ACC112 (cell line): Measurements from ENCODE around the gene IFNA16.
A peak's percentile ranks its signal among the peaks of the same experiment; 100 is the strongest.
"Not testable (repeated sequence)": the region's sequence is repeated elsewhere in the genome, so short reads cannot be mapped to it uniquely, and the experiment has no call there.

Experiments used
- H2AFZ ChIP-seq: fragments of 200-600 bp; sonication (generic); one replicate; pipeline ENCODE4 v1.6.0; 2017; ENCODE audit warnings: antibody characterized with exemption, low read length; ENCODE audit not compliant: unreplicated experiment
- H3K27ac ChIP-seq: fragments of 200-600 bp; sonication (generic); 2 replicates; pipeline ENCODE4 v1.5.1; 2014; ENCODE audit warnings: low read depth, mild to moderate bottlenecking, antibody characterized with exemption, low read length, moderate library complexity
- H3K27me3 ChIP-seq: fragments of 200-600 bp; sonication (generic); 2 replicates; pipeline ENCODE4 v1.6.1; 2014; ENCODE audit warnings: mild to moderate bottlenecking, antibody characterized with exemption, low read length, moderate library complexity, mixed read lengths; ENCODE audit not compliant: insufficient read depth
- H3K36me3 ChIP-seq: fragments of 200-600 bp; sonication (generic); 2 replicates; pipeline ENCODE4 v1.6.1; 2016; ENCODE audit warnings: mild to moderate bottlenecking, antibody characterized with exemption, low read length, moderate library complexity, mixed read lengths; ENCODE audit not compliant: insufficient read depth
- H3K4me1 ChIP-seq: fragments of 200-600 bp; sonication (generic); one replicate; pipeline ENCODE4 v1.6.1; 2016; ENCODE audit warnings: low read length, mixed read lengths; ENCODE audit not compliant: insufficient read depth, unreplicated experiment, control insufficient read depth
- H3K4me3 ChIP-seq: fragments of 200-600 bp; sonication (generic); 2 replicates; pipeline ENCODE4 v1.5.1; 2014; ENCODE audit warnings: mild to moderate bottlenecking, low read depth, low read length
- H3K79me2 ChIP-seq: fragments of 200-600 bp; sonication (generic); one replicate; pipeline ENCODE4 v1.6.0; 2016; ENCODE audit warnings: low read length; ENCODE audit not compliant: control insufficient read depth, unreplicated experiment, insufficient read depth

IFNA16 gene

DNA sequence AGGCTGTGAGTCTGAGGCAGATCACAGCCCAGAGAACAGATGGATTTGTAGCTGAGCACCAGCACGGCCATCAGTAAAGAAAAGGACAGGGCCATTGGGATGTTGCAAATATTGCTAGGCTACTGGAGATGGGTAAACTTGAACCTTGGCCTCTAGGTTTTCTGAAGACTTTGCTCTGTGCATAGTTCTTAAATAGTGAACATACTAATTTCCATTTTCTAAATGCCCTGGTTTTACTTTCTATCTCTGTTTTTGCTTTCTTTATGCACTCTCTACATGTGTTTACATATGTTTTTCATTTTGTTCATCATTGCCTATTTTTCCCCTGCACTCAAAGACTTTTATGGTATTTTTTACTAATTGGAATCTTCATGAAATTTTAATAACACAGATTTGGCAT is at the start of gene IFNA16:
Gene IFNA16, minus strand, starts transcription at position 101 of the 400 bp plus-strand sequence. Its CDS starts 6 bp downstream, at position 95.
- not testable (repeated sequence) for H3K79me2 ChIP-seq, H3K27me3 ChIP-seq, H2AFZ ChIP-seq, H3K27ac ChIP-seq, H3K4me1 ChIP-seq, H3K4me3 ChIP-seq, H3K36me3 ChIP-seq

DNA sequence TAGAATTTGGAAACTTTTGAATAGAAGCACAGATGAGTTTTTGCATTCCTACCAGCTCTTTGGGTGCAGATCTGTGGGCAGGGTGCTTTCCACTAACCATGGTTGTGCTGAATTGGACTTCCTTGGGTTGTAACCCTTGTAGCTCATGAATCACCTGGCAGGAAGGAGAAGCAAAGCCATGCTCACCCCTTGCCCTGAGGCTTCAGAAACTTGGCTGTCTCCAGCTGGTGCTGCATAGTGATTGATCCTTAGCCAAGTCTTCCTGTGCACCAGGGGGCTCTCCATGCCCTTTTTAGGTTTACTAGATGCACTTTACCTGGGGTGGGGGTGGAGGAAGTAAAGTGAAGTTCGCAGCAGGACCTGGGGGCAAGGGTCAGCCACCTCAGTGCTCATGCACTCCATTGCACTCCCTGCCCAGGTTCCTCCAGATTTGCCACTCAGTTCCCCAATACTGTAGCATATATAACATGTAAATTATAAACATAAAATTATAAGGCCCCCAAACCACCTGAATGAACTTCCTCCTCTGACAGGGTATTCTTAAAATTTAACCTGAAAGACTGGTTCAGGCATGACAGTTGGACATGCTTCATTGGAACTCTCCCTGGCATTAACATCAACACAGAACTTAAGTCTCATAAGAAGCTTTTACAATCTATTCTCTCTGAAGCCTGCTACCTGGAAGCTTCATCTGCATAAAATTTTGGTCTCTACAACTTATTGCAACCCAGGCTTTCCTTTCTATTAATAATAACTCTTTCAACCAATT is 48.5 kb upstream of the IFNA16 start:
- H3K27ac ChIP-seq = no peak overlapping the region
- no peak overlapping the region for H2AFZ ChIP-seq
- no peaks in the 10 kb centered on the region for H3K79me2 ChIP-seq
- H3K4me3 ChIP-seq = no peak overlapping the region
- no peaks in the 10 kb centered on the region for H3K4me1 ChIP-seq
- H3K27me3 ChIP-seq = peaks cover 87% of the 10 kb centered on the region
- no peaks in the 10 kb centered on the region for H3K36me3 ChIP-seq

DNA sequence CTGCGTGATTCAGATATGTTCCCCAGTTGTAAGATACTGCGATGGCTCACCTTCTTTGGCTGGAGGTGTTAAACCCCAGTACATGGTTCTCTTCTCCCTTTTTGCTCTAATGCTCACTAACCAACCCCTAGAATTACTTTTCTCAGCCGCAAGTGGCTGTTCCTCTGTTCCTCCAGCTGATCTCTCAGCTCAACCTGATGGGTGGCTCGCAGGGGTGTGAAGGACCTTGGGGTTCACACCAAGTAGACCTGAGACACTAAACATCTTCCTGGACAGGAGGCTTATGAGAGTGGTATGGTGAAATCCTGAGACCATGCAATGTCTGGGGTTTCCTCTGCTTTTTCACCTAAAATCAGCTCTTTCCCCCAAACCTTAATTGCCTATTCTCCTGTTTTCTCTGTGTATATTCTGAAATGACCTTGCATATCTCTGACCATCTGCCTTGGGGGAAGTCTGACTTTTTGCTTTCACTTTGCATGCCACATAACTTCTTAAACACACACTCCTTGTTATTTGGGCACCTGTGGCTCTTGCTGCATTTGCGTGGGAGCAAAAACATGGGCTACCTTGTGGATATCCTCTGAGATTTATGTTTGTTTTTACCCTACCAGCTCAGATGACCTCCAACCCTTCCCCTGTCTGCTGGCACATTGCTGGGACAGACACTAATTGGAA is 38.6 kb upstream of the IFNA16 start:
- Histone ChIP-seq H3K27ac (no peak overlapping the region), H3K4me1 (no peaks in the 10 kb centered on the region), H3K36me3 (no peaks in the 10 kb centered on the region), H3K27me3 (peaks cover 57% of the 10 kb centered on the region), H2AFZ (no peak overlapping the region), H3K4me3 (no peak overlapping the region), H3K79me2 (no peaks in the 10 kb centered on the region)

GRCh38 chr9:21252721-21253547 is 35.8 kb upstream of the IFNA16 start:
- Histone ChIP-seq H3K4me3 (peak overlapping the region; percentile 70), H3K36me3 (no peaks in the 10 kb centered on the region), H3K4me1 (no peaks in the 10 kb centered on the region), H2AFZ (peak overlapping the region; percentile 52), H3K79me2 (no peaks in the 10 kb centered on the region), H3K27me3 (peaks cover 59% of the 10 kb centered on the region), H3K27ac (no peak overlapping the region)

DNA sequence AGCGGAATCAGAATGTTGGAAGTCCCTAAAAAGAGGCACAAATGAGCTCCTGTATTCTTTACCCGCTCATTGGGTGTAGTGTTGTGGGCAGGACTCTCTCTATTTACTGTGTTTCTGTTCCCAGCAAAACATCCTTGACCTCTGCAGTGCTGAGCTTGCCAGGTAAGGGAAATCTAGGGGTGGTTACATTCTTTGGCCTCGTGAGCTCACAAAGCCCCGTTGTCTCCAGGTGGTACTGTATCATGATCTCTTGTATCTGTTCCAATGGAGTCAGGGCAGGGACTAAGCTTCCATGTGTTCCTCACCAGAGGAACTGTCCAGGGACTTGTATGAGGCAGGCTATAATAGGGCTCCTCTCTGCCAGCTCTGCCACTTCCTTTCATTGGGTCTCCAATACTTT is 34.5 kb upstream of the IFNA16 start:
- Histone ChIP-seq H2AFZ (no peak overlapping the region), H3K79me2 (no peaks in the 10 kb centered on the region), H3K27ac (no peak overlapping the region), H3K4me1 (no peaks in the 10 kb centered on the region), H3K27me3 (peaks cover 46% of the 10 kb centered on the region), H3K36me3 (no peaks in the 10 kb centered on the region), H3K4me3 (no peak overlapping the region)

- no peaks in the 10 kb centered on the region for H3K79me2 ChIP-seq
- H3K27ac ChIP-seq = no peak overlapping the region
- H2AFZ ChIP-seq = no peak overlapping the region
Observed at GRCh38 chr9:21251190-21251589, 34.1 kb upstream of the IFNA16 start.

GRCh38 chr9:21244836-21245235 is 27.7 kb upstream of the IFNA16 start:
- no peaks in the 10 kb centered on the region for H3K79me2 ChIP-seq

More at GRCh38 chr9:21251190-21251589, 34.1 kb upstream of the IFNA16 start:
- Histone ChIP-seq H3K4me3 (no peak overlapping the region), H3K27me3 (peaks cover 41% of the 10 kb centered on the region), H3K36me3 (no peaks in the 10 kb centered on the region), H3K4me1 (no peaks in the 10 kb centered on the region)

DNA sequence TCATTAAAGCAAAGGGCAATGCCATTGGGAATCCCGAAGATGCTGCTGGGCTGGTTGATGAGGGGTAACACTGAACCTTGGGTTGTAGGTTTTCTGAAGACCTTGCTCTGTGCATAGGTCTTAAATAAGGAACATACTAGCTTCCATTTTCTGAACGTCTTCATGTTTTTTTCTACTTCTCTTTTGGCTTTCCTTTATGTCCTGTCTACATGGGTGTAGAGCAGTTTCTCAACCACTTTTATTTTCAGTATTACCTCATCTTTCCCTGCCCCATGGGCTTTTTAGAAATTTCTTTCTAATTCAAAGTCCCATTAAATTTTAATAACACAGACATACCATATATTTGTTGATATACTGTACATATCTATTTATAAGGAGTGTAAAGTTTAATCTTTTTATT is 22.8 kb upstream of the IFNA16 start, which contains the start of gene IFNA14:
Gene IFNA14, minus strand, starts transcription at position 95 of the 400 bp plus-strand sequence. Its CDS starts 70 bp downstream, at position 25.
- Histone ChIP-seq H3K27me3 (peaks cover 39% of the 10 kb centered on the region), H3K4me1 (peaks cover 7% of the 10 kb centered on the region), H3K27ac (no peak within 1 kb of the TSS), H3K79me2 (no peaks in the 10 kb centered on the region), H3K36me3 (no peaks in the 10 kb centered on the region), H2AFZ (no peak within 1 kb of the TSS), H3K4me3 (no peak within 1 kb of the TSS)

More at GRCh38 chr9:21244836-21245235, 27.7 kb upstream of the IFNA16 start:
- no peak overlapping the region for H3K27ac ChIP-seq
- H3K4me1 ChIP-seq = peaks cover 7% of the 10 kb centered on the region
- peaks cover 45% of the 10 kb centered on the region for H3K27me3 ChIP-seq
- no peaks in the 10 kb centered on the region for H3K36me3 ChIP-seq
- H2AFZ ChIP-seq = no peak overlapping the region
- no peak overlapping the region for H3K4me3 ChIP-seq

GRCh38 chr9:21236360-21236714 is 19.2 kb upstream of the IFNA16 start:
- H3K27me3 ChIP-seq = peaks cover 20% of the 10 kb centered on the region

DNA sequence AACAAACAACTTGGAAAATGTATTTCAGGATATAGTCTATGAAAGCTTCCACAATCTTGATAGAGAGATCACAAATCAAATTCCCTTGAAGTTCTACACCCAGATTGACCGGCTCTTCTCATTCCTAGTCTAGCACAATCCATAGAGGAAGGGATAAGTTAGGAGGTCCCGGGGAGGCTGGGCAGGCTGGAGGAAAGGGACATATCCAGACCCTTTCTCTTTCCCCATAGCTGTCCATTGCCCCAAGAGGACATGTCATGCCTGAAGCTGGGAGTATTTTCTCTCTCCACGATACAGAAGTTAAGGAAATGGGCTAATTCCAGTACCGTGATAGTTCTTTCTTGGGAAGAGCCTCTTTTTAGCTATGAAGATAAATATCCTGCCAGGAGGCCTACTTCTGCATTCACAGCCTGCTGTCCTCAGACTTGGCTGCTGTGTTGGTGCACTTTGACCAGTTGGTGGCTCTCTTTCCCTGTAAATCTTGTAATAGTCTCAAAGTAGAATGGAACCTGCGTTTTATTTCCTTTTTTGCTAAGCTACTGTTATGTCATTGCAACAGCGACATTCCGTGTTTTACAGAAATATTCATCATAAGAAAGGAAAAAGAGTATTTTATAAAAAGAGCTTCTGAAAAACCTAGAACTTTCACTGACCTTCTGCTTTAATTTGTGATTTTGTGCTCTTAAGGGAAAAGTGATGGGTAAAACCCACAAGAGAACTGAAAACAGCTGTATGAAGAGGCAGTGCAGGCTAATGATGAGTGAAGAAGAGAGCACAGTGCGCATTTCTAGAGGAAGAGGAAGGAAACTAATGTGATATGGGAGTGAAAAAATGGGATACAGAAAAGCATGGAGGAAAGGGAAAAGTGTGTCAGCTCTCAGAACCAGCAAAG is 18.6 kb upstream of the IFNA16 start:
- H2AFZ ChIP-seq = peak overlapping the region; percentile 2
- not testable (repeated sequence) for H3K27ac ChIP-seq, H3K4me3 ChIP-seq

More at GRCh38 chr9:21236360-21236714, 19.2 kb upstream of the IFNA16 start:
- not testable (repeated sequence) for H3K27ac ChIP-seq, H3K4me3 ChIP-seq, H3K79me2 ChIP-seq, H3K4me1 ChIP-seq, H3K36me3 ChIP-seq
- H2AFZ ChIP-seq = peak overlapping the region; percentile 2

More for the DNA sequence above, 18.6 kb upstream of the IFNA16 start:
- not testable (repeated sequence) for H3K79me2 ChIP-seq, H3K36me3 ChIP-seq, H3K4me1 ChIP-seq
- peaks cover 20% of the 10 kb centered on the region for H3K27me3 ChIP-seq
